SK-N-SH (cell line): Measurements from ENCODE around the gene ATG9A. TPM values are rescaled to one million over a fixed set of nuclear protein-coding genes. Genes with fewer than 3 reads are reported as not detected.

Source experiments
- CTCF ChIA-PET: fragments of 300-600, 350-600 bp; formaldehyde crosslinking; extraction: SDS; loops from one replicate; lab custom pipeline; 2021; lab: Yijun Ruan, JAX
- POLR2A ChIA-PET: fragments of 350-600 bp; sonication (Branson Sonifier 250); formaldehyde crosslinking; extraction: SDS; loops from one replicate; lab custom pipeline; 2020; ENCODE audit warnings: antibody characterized with exemption, inconsistent platforms; lab: Yijun Ruan, JAX
- DNase-seq: peaks from one replicate; pipeline ENCODE4 v3.0.0; 2012
- H2AFZ ChIP-seq: fragments of 200-600 bp; sonication (generic); 2 replicates; pipeline ENCODE4 v1.8.1; 2016; ENCODE audit warnings: antibody characterized with exemption, mild to moderate bottlenecking, low read depth
- H3F3A ChIP-seq: fragments of 200-600 bp; sonication (generic); replicated peaks from 2 replicates; pipeline ENCODE3; 2016; ENCODE audit warnings: antibody characterized with exemption, mild to moderate bottlenecking; ENCODE audit not compliant: insufficient read depth
- H3K27ac ChIP-seq, 2 experiments: fragments of 200-500 bp in 1 of 2; fragments of 200-600 bp in 1 of 2; sonication (Bioruptor generic) in 1 of 2; sonication (generic), shearing (Covaris generic) in 1 of 2; 2 replicates each; pipeline versions ENCODE4 v1.5.1 to v1.6.1; 2014 to 2016; ENCODE audit warnings: low read depth in 2 of 2, inconsistent platforms in 1 of 2, low read length in 1 of 2, mild to moderate bottlenecking in 1 of 2, mixed read lengths in 1 of 2
- H3K27me3 ChIP-seq: fragments of 200-600 bp; sonication (generic), shearing (Covaris generic); 2 replicates; pipeline ENCODE4 v1.6.1; 2016; ENCODE audit warnings: mixed run types; ENCODE audit not compliant: insufficient read depth
- H3K36me3 ChIP-seq, 2 experiments: fragments of 200-500 bp in 1 of 2; fragments of 200-600 bp in 1 of 2; sonication (Bioruptor generic) in 1 of 2; sonication (generic) in 1 of 2; replicated peaks in 1 of 2; 2 replicates each; pipeline versions ENCODE3 to v1.5.1; 2014 to 2016; ENCODE audit warnings: low read length in 1 of 2, mild to moderate bottlenecking in 1 of 2; ENCODE audit not compliant: insufficient read depth in 2 of 2, control insufficient read depth in 1 of 2
- H3K4me1 ChIP-seq, 2 experiments: fragments of 200-500 bp in 1 of 2; fragments of 200-600 bp in 1 of 2; sonication (Bioruptor generic) in 1 of 2; sonication (generic), shearing (Covaris generic) in 1 of 2; 2 replicates each; pipeline versions ENCODE4 v1.5.1 to v1.6.1; 2014 to 2016; ENCODE audit warnings: low read depth in 1 of 2, low read length in 1 of 2, mixed run types in 1 of 2; ENCODE audit not compliant: insufficient read depth in 2 of 2, control insufficient read depth in 1 of 2
- H3K4me2 ChIP-seq: fragments of 200-600 bp; sonication (generic), shearing (Covaris generic); 2 replicates; pipeline ENCODE4 v1.6.1; 2017; ENCODE audit warnings: mixed run types
- H3K4me3 ChIP-seq, 2 experiments: fragments of 200-500 bp in 1 of 2; fragments of 200-600 bp in 1 of 2; sonication (Bioruptor generic) in 1 of 2; sonication (generic), shearing (Covaris generic) in 1 of 2; 2 replicates each; pipeline versions ENCODE4 v1.5.1 to v1.8.1; 2014 to 2016; ENCODE audit warnings: low read depth in 2 of 2, inconsistent platforms in 1 of 2, low read length in 1 of 2, mild to moderate bottlenecking in 1 of 2, mixed read lengths in 1 of 2, moderate library complexity in 1 of 2
- H3K79me2 ChIP-seq: fragments of 200-600 bp; sonication (generic); 2 replicates; pipeline ENCODE4 v1.8.1; 2017; ENCODE audit warnings: mild to moderate bottlenecking; ENCODE audit not compliant: insufficient read depth
- H3K9ac ChIP-seq: fragments of 200-600 bp; sonication (generic); 2 replicates; pipeline ENCODE4 v1.6.1; 2017; ENCODE audit warnings: mixed run types
- H3K9me2 ChIP-seq: fragments of 200-600 bp; sonication (generic); 2 replicates; pipeline ENCODE4 v1.6.1; 2017; ENCODE audit warnings: mixed run types
- H3K9me3 ChIP-seq: fragments of 200-600 bp; sonication (generic); 2 replicates; pipeline ENCODE4 v1.6.1; 2017; ENCODE audit warnings: mixed run types, mild to moderate bottlenecking, moderate library complexity
- H4K20me1 ChIP-seq: fragments of 200-600 bp; sonication (generic); 2 replicates; pipeline ENCODE4 v1.6.1; 2017; ENCODE audit warnings: mild to moderate bottlenecking, mixed run types; ENCODE audit not compliant: insufficient read depth
- ELF1 ChIP-seq: IDR thresholded peaks from 2 replicates; pipeline ENCODE4 v1.4.0; 2012
- FOXM1 ChIP-seq: IDR thresholded peaks from 2 replicates; pipeline ENCODE4 v1.4.0; 2012; ENCODE audit warnings: low read depth, mild to moderate bottlenecking
- GATA2 ChIP-seq: sonication (generic); formaldehyde crosslinking; IDR thresholded peaks from 2 replicates; pipeline ENCODE4 v1.5.0; 2020; ENCODE audit warnings: mild to moderate bottlenecking, missing genetic modification reagents
- JUND ChIP-seq: IDR thresholded peaks from 2 replicates; pipeline ENCODE4 v1.4.0; 2012
- MEF2A ChIP-seq: IDR thresholded peaks from 2 replicates; pipeline ENCODE4 v1.4.0; 2012; ENCODE audit warnings: low read depth, borderline replicate concordance
- MXI1 ChIP-seq: IDR thresholded peaks from 2 replicates; pipeline ENCODE4 v1.6.1; 2012; ENCODE audit warnings: mild to moderate bottlenecking, low read depth, low read length, improper control_type of control experiment
- NFIC ChIP-seq: IDR thresholded peaks from 2 replicates; pipeline ENCODE4 v1.4.0; 2012; ENCODE audit warnings: borderline replicate concordance
- NRF1 ChIP-seq: IDR thresholded peaks from 2 replicates; pipeline ENCODE4 v1.6.1; 2012; ENCODE audit warnings: low read depth, mild to moderate bottlenecking, low read length
- RAD21 ChIP-seq: IDR thresholded peaks from 2 replicates; pipeline ENCODE4 v1.6.1; 2012; ENCODE audit warnings: mild to moderate bottlenecking, low read length
- RCOR1 ChIP-seq: fragments of 150-350 bp; IDR thresholded peaks from 2 replicates; pipeline ENCODE4 v1.6.1; 2017; ENCODE audit warnings: antibody characterized with exemption, low read length
- SMC3 ChIP-seq: IDR thresholded peaks from 2 replicates; pipeline ENCODE4 v1.6.1; 2012; ENCODE audit warnings: low read depth, low read length, improper control_type of control experiment
- TAF1 ChIP-seq: IDR thresholded peaks from 2 replicates; pipeline ENCODE4 v1.6.1; 2012; ENCODE audit warnings: low read depth, mild to moderate bottlenecking, low read length, moderate library complexity, borderline replicate concordance
- TCF12 ChIP-seq: IDR thresholded peaks from 2 replicates; pipeline ENCODE4 v1.4.0; 2012
- WGBS: methylation state at CpG from one replicate; pipeline ENCODE4 v1.1.6; 2017; ENCODE audit warnings: low lambda C conversion rate; 5-methylcytosine and 5-hydroxymethylcytosine counted together
- polyA plus RNA-seq, 3 experiments: library from polyadenylated mRNA; depleted of rRNA; stranded (reverse); fragments of >200 nt; gene quantifications; 2 replicates each; pipeline ENCODE4 v1.2.3, GENCODE V29; 2012
- TF ChIP-seq, protein P1 (sequence below): IDR thresholded peaks from 2 replicates; pipeline ENCODE4 v1.6.1; 2012; ENCODE audit warnings: mild to moderate bottlenecking, low read depth, low read length, moderate library complexity
- TF ChIP-seq, protein P2 (sequence below): IDR thresholded peaks from 2 replicates; pipeline ENCODE4 v1.4.0; 2012; ENCODE audit warnings: low read depth
- TF ChIP-seq, protein P3 (sequence below): fragments of 150-350 bp; IDR thresholded peaks from 2 replicates; pipeline ENCODE4 v1.6.1; 2017; ENCODE audit warnings: antibody characterized with exemption, low read length, low read depth, borderline replicate concordance

Gene ATG9A
- polyA plus RNA-seq, 1 of the 3 experiments (the other 2 are of a cell fraction), result 29.6 TPM

DNA sequence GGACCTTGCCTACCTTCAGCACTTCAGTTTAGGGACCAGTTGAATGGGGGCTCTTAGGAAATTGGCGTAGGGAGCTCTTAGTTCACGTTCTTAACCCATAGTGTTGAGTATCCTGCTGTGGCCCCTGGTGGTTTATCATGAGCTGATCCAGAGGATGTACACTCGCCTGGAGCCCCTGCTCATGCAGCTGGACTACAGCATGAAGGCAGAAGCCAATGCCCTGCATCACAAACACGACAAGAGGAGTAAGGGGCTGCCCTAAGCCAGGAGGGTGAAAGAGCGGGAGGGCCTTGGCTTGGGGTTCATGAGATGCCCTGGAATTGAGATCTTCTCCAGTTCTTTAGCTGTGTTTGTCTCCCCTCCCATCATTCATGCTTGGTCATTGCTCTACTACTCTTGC lies 48.5 kb downstream of the ATG9A start:
- H3F3A ChIP-seq, result peaks cover 17% of the 10 kb centered on the region
- peaks cover 10% of the 10 kb centered on the region for H4K20me1 ChIP-seq
- peaks cover 0 to 12% of the 10 kb centered on the region in 2 experiments; a peak in 2 of 4 replicates for H3K4me1 ChIP-seq
- ChIA-PET CTCF (interaction anchor here (0.6 to 3.8 kb wide), 8 partner anchors 10 to 186 kb away, joined by 3 to 12 read pairs (median 4); partner anchors contain the start of gene SLC23A3), POLR2A (no interaction called here)
- H3K9ac ChIP-seq, result no peak overlapping the region
- peaks cover 46 to 52% of the 10 kb centered on the region in 2 experiments for H3K36me3 ChIP-seq
- H3K27ac ChIP-seq, result no peak overlapping the region
- no peak overlapping the region for H3K4me3 ChIP-seq
- no peak overlapping the region for H3K4me2 ChIP-seq
- no peak for DNase-seq
- H3K9me2 ChIP-seq, result no peaks in the 10 kb centered on the region
- TF ChIP-seq, protein P1, sequence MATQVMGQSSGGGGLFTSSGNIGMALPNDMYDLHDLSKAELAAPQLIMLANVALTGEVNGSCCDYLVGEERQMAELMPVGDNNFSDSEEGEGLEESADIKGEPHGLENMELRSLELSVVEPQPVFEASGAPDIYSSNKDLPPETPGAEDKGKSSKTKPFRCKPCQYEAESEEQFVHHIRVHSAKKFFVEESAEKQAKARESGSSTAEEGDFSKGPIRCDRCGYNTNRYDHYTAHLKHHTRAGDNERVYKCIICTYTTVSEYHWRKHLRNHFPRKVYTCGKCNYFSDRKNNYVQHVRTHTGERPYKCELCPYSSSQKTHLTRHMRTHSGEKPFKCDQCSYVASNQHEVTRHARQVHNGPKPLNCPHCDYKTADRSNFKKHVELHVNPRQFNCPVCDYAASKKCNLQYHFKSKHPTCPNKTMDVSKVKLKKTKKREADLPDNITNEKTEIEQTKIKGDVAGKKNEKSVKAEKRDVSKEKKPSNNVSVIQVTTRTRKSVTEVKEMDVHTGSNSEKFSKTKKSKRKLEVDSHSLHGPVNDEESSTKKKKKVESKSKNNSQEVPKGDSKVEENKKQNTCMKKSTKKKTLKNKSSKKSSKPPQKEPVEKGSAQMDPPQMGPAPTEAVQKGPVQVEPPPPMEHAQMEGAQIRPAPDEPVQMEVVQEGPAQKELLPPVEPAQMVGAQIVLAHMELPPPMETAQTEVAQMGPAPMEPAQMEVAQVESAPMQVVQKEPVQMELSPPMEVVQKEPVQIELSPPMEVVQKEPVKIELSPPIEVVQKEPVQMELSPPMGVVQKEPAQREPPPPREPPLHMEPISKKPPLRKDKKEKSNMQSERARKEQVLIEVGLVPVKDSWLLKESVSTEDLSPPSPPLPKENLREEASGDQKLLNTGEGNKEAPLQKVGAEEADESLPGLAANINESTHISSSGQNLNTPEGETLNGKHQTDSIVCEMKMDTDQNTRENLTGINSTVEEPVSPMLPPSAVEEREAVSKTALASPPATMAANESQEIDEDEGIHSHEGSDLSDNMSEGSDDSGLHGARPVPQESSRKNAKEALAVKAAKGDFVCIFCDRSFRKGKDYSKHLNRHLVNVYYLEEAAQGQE, result no peak
- TF ChIP-seq MXI1, result no peak
- no peak for TF ChIP-seq TAF1
- no peak for TF ChIP-seq GATA2 (CRISPR knock-in tag)
- no peak for TF ChIP-seq RAD21
- TF ChIP-seq, protein P2, sequence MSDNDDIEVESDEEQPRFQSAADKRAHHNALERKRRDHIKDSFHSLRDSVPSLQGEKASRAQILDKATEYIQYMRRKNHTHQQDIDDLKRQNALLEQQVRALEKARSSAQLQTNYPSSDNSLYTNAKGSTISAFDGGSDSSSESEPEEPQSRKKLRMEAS, result no peak
- TF ChIP-seq SMC3, result no peak
- TF ChIP-seq TCF12, result no peak
- no peak for TF ChIP-seq JUND
- TF ChIP-seq, protein P3, sequence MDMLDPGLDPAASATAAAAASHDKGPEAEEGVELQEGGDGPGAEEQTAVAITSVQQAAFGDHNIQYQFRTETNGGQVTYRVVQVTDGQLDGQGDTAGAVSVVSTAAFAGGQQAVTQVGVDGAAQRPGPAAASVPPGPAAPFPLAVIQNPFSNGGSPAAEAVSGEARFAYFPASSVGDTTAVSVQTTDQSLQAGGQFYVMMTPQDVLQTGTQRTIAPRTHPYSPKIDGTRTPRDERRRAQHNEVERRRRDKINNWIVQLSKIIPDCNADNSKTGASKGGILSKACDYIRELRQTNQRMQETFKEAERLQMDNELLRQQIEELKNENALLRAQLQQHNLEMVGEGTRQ, result no peak
- TF ChIP-seq NFIC, result no peak
- no peak for TF ChIP-seq ELF1
- TF ChIP-seq RCOR1, result no peak
- TF ChIP-seq FOXM1, result no peak
- no peak for TF ChIP-seq NRF1
- no peak for TF ChIP-seq MEF2A
- H2AFZ ChIP-seq, result no peak overlapping the region
- H3K79me2 ChIP-seq, result peaks cover 32% of the 10 kb centered on the region
- WGBS, result 95% methylated on average over 5 of the region's 5 CpGs
- no peaks in the 10 kb centered on the region for H3K27me3 ChIP-seq
- no peaks in the 10 kb centered on the region for H3K9me3 ChIP-seq
